GM21529 (cell line): ENCODE data around the gene RAB11FIP3.

Experiments
- ATAC-seq: cut with Tn5 transposase; IDR thresholded peaks from one replicate; pipeline ENCODE4 v1.9.1; 2021; ENCODE audit not compliant: unreplicated experiment

RAB11FIP3 gene

DNA sequence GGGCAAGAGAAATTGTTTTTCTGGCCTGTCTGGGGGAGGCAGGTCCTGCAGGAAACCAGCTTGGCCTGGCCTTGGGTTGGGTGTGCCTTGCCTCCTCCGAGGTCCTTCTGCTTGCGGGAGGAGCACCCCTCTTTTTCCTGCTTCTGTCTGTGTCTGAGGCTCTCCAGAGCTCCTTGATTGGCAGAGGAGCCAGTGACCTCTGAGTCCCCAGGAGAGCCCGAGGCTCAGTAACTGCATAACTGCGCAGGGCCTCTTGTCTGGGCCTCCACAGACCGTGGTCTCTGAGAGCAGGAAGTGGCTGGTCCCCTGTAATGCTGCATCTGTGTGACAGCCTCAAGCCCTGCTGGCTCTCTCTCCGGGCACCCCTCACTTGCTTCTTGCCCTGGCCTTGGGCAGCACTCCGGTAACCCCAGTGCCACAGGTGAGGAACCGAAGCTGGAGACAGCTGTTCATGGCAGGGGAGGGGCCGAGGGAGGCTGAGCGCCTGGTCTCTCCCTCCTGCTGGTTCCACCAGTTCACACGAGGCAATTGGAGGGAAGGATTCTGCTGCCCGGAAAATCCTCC, 103.6 kb downstream of the RAB11FIP3 start:
- ATAC-seq, result no peak

DNA sequence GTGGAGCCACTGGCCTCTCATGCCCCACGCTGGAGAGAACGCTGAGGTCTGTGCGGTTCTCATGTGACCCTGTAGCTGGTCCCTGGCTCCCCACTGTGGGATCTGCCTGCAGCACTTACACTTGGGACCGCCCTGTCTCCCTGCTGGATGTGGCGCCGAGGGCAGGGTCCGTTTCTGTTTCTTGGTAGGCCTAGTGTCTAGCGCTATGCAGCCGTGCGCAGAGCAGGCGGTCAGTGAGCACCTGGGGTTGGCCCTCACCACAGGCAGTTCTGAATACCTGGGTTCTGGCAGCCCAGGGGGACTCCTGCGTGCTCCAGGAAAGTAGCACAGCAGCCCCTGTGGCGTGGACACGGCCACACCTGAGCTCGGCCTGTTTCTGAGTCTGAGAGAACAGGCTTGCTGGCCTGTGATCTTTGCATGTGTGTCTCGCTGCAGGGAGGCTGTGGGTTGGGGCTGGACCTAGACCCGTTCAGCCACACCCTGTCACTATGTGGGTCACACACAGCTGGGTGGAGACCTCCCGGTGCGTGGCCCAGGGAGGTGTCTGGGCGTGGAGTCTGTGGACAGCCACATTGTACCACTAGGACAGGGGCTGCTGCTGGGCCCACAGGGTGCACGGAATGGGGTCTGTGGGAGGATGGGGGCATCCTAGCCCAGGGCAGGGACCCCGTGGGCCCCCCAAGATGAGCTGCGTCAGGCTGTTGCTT, 104.8 kb downstream of the RAB11FIP3 start:
- ATAC-seq, result no peak

DNA sequence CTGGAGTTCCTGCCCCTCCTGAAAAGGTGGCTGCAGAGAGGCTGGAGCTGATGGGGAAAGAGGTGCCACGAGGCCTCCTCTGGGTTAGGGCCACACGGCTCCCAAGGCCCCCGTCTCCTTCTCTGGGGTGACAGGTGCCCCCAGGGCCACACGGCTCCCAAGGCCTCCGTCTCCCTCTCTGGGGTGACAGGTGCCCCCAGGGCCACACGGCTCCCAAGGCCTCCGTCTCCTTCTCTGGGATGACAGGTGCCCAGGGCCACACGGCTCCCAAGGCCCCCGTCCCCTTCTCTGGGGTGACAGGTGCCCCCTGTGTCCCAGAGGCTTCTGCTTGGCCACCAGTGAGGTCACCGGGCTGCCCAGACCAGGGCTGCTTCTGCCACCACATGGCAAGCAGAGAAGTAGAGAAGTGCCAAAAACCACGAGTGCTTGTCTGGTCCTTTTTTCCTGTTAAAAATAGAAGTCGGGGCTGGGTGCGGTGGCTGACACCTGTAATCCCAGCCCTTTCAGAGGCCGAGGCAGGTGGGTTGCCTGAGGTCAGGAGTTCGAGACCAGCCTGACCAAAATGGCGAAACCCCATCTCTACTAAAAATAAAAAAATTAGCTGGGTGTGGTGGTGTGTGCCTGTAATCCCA, 106.2 kb downstream of the RAB11FIP3 start:
- no peak for ATAC-seq

DNA sequence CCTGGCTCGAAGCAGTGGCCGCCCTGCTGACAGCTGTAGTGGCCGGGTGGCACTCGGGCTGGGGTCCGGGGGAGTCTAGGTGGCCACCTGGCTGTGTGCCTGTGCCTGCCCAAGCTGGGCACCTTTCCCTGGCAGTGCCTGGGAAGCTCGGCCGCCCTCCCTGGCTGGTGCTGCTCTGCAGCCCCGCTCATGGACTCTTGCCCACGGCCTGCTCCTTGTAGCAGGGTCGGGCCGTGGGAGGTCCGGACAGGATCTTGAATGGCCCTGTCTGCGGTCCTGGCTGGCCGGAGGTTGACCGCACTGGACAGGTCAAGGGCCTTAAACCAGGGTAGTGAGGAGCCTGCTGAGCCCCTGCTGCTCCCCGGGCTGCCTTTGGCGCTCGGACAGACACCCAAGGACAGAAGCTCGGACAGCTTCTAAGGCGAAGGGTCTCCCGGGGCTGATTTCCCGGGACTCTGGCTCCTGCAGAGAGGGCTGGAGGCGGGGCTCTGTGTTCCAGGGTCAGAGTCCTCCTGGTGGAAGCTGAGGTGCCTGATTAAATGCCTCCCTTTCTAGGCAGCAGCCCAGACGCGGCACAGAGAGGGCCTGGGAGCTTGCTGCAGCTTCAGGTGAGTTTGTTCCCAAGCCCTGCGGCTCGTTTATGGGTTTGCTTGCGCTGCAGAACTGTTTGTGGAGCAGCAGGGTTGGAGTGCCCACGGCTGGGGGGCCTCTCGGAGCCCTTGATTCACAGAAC, 108.1 kb downstream of the RAB11FIP3 start:
- no peak for ATAC-seq

DNA sequence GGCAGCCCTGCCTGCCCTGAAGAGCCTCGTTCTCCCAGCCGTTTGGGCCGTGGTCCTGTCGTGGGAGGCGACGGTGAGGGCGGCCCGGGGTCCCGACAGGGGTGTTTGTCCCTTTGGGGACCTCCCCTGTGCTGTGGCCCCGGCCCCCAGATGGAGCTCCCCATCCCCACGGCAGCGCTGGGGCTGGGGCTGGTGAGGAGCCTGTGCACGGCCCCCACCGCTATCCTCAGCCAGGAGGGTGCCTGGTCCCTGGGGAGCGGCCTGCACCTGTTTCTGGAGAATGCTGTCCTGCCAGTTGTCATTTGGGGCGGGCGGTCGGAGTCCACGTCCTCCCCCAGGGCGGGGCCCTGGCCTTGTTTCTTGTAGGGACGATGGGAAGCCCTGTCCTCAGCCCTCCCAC, 108.7 kb downstream of the RAB11FIP3 start:
- no peak for ATAC-seq

DNA sequence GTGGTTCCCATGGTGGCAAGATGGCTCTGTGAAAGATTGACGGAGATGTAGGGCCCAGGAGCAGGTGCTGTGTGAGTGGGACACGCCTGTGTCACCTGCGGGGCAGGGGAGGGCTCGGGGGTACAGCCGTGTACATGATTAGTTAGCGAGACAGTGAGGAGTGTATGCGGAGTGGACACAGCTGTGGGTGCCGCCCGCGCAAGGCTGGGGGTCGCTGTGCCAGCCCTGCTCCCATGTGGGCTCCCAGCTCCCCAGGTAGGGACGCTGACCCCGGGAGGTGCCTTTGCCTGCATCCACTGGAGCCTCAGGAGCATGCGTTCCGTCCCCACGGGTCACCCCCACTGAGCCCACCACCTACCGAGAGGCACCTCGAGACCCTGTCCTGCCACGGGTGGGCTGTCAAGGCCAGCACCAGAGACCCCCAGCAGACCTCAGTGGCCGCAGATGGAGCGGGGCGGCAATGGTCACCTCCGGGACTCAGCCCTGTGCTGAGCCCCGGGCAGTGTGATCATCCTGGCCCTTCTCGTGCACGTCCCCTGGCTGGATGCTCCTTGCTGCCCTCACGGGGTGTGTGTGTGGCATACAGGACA, 109.5 kb downstream of the RAB11FIP3 start:
- no peak for ATAC-seq

DNA sequence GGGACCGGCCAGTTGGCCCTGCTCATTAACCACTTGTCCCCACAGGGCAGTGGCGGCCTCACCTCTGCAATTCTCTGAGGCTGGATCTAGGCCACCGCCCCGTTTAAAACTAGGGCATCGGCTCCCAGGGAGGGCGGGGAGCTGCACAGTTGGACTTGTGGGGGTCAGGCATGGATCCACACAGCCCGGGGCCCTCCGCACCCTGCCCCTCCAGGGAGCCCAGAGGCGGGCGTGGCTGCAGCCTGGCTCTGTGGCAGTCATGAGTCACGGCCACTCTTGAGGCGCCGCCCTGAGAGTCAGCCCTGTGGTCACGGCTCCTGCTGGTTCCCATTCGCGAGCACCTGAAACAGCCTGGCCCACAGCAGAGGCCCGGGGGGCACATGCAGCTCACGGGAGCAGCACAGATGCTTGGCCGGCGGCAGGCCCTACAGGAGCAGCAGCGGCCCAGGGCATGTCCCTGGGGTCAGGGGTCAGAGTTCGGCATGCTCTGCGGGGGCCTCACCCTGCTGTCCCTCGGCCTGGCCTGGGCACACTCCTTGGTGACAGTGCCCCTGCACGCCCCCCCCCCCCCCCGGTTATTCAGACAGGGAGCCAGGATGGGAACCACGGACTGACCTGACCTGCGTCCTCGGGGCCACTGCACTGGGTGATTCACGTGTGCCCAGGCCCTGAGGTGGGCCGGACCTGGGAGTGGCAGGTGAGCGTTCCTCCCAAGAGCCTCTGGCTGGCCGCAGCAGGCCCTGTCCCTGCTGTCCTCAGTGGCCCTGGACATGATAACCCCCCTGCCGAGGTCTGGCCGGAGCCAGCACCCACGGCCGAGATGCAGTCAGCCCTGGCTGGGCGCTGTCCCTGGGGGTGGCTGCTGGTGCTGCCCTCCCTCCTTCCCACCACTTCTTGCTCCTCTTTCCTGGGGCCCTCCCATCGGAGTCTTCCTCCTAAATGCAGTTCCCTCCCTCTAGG, 110.3 kb downstream of the RAB11FIP3 start:
- ATAC-seq, result no peak

DNA sequence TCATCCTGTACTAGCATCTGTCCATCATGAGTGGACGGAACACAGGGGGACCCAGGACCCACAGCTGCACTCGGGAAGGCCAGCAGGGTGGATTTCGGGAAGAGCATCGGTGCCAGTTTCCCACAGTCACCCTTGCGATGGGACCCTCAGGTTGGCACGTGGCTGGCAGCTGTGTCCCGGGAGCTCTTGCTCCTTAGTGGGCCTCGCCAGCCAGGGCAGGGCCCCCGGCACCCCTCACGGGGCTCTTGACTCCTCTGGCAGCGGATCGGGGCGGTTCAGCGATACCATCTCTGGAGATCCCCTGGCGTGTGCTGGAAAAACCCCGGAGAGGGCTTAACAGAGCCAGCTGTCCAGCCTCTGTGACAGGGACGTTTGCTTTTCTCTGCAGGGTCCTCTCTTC, 111.3 kb downstream of the RAB11FIP3 start:
- ATAC-seq, result no peak

DNA sequence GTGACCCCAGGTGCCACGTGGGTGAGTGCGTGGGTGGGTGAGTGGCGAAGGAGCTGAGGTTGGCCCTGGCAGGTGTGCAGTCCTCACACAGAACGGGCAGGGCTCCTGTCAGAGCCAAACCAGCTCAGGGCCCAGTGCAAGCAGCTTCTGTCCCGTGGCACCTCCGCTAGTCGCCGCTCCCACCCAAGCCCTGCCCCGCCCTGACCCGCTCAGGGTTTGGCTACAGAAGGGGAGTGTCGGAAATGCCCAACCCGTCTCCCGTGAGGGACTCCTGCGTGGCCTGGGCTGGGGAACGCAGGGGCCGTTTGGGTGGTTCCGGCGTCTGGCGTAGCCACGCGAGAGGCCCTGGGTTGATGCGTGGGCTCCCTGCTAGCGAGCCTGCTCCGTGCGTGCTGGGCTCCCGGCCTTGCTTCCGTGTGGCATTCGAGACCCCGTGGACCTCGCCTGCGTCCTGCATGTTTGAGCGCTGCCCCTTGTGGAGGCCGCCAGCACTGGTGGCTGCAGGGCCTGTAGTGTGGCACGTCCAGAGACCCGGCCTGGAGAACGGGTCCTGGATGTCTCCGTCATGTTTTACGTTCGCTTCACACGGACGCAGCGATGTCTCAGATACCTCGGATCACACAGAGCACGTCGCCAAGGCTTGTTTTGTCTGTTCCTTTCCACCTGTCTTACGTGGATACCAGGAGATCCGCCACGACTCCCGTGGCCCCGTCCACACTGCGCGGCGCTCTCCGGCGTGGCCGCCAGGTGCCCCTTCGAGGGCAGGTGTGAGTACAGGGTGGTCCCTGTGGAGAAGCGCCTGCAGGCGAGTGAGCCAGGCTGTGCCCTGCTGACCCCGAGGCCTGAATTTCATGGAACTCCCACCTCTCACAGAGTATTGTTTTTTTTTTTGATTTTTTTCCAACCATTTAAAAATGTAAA, 112.2 kb downstream of the RAB11FIP3 start:
- no peak for ATAC-seq

DNA sequence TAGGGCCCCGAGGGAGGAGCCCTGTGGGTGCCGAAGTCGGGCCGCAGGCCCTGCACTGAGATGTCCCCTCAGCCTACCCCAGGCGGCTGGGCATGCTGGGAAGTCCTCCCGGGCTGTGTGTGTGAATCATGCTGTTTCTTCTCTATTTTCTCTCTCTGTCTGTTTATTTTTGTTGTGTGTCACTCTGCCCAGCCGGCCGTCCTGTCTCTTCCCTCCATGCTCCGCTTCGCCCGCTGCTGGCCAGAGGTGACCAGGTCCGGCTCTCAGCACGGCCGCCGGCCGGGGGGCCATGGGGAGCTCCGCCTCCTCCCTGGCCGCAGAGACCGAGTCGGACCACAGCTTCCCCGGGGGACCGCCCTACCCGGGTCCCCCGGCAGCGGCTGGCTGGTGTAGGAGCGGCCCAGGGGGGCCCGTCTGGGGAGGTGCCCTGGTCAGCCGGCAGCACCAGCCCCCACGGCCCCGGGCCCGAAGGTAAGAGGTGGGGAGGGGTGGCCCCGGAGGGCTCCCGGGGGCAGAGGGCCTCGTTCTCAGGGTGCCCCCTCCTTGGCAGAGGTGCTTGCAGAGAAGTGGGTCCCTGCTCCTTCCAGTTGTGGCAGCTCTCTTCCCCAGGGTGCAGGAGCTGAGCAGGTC, 114.6 kb downstream of the RAB11FIP3 start:
- ATAC-seq, result no peak

DNA sequence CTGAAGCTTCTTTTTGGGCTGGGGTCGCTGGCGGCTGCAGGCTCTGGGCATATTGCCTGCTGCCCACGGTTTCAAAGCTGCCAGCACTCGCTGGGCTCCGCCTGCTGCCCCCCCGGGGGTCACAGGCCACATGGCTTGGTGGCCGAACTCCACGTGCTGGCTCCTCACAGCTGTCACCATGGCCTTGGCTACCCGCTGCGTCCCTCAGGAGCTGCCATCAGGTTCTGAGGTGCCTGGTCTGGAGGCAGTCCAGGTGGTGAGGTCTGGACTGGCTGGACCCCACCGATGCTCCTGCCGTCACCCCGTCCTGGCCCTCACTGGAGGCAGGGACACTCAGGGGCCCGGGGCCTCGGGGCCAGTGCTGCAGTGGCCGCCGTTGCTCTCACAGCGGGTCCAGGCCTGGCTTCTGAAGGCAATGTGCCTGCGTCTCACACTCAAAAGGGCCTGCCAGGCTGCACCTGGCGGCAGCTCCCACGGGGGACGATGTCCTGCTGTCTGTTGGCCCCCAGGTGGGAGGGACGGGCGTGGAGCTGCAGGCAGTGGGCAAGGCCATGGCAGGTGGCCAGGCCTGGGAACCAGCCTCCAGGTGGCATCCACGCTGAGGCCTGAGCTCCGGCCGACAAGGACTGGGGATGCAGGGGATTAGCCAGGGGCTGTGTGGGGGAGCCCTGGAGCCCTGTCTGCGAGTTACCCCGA, 115.3 kb downstream of the RAB11FIP3 start:
- ATAC-seq, result no peak

DNA sequence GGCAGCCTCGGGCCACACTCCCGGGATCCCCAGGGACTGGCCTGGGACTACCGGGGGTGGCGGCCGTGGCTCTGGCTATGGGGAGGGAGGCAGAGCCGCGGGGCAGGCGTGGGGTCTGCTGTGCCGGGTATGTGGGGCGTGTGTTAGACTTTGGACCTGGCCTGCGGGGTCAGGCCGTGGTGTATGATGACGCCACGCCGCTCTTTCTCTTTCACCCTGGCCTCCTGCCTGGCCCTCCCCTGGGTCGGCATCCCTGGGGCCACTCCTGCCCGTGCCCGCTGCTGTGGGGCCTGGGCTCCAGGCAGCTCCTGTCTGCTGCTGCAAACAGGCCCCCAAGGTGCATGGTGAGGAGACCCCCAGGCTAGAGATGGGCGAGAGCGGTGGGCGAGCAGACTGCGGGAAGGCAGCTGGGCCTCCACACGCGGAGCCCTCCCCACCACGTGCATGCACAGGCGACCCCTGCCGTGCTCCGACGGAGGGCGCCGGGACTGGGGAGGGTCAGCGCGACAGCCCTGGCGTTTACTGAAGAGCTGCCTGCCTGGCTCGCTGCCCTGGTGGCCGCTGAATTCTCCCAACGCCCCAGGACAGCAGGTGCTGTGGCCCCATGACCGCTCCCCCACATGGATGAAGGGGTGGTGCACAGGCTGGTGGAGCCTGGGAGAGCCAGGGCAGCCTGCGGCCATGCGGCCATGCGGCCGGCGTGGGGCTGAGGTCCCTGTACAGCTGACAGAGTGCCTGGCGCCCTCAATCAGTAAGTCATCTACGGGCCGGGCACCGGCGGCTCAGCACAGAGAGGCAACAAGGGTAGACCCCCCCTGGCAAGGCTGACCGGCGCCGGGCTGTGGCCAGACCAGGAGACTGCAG, 118.1 kb downstream of the RAB11FIP3 start:
- ATAC-seq, result no peak

DNA sequence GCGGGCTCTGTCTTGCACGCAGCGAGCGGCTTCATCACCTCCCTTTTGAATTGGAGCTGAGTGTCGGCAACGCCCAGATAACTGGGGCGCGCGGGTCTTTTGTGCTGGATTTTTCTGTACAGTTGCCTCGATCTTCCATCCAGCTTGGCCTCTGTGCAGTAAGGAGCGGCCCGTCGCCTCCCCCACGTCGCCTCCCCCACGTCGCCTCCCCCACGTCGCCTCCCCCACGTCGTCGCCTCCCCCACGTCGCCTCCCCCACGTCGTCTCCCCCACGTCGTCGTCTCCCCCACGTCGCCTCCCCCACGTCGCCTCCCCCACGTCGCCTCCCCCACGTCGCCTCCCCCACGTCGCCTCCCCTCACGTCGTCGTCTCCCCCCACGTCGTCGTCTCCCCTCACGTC, 119.1 kb downstream of the RAB11FIP3 start:
- no peak for ATAC-seq

DNA sequence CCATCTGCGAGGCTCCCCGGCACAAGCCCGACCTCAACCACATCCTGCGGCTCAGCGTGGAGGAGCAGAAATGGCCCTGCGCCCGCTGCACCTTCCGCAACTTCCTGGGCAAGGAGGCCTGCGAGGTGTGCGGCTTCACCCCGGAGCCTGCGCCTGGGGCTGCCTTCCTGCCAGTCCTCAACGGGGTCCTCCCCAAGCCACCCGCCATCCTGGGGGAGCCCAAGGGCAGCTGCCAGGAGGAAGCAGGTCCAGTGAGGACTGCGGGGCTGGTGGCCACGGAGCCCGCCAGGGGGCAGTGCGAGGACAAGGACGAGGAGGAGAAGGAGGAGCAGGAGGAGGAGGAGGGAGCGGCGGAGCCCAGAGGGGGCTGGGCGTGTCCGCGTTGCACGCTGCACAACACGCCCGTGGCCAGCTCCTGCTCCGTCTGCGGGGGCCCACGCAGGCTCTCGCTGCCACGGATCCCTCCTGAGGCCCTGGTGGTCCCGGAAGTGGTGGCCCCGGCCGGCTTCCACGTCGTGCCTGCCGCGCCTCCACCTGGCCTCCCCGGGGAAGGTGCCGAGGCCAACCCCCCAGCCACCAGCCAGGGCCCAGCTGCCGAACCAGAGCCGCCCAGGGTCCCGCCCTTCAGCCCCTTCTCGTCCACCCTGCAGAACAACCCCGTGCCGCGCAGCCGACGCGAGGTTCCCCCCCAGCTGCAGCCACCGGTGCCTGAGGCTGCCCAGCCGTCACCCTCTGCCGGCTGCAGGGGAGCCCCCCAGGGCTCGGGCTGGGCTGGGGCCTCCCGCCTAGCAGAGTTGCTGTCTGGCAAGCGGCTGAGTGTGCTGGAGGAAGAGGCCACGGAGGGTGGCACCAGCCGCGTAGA, 121.7 kb downstream of the RAB11FIP3 start:
- no peak for ATAC-seq

DNA sequence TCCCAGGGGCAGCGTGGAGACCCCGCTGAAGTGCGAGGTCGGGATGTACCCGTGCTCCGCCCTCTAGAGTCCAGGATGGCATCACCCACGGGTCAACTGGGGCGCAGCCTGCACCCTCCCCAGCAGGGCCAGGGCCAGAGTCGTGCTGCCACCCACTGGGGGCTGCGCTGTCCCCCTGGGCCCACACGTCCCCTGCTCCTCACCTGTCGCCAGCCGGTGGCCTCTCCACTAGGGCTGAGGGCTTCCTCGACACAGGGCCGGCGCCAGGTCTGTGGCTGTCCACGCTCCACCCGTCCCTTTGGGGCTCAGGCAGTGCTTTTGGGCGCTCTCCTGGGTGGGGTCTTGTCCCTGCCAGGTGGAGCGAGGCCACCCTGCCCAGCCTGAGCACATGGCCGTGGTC, 123.1 kb downstream of the RAB11FIP3 start:
- ATAC-seq, result no peak

DNA sequence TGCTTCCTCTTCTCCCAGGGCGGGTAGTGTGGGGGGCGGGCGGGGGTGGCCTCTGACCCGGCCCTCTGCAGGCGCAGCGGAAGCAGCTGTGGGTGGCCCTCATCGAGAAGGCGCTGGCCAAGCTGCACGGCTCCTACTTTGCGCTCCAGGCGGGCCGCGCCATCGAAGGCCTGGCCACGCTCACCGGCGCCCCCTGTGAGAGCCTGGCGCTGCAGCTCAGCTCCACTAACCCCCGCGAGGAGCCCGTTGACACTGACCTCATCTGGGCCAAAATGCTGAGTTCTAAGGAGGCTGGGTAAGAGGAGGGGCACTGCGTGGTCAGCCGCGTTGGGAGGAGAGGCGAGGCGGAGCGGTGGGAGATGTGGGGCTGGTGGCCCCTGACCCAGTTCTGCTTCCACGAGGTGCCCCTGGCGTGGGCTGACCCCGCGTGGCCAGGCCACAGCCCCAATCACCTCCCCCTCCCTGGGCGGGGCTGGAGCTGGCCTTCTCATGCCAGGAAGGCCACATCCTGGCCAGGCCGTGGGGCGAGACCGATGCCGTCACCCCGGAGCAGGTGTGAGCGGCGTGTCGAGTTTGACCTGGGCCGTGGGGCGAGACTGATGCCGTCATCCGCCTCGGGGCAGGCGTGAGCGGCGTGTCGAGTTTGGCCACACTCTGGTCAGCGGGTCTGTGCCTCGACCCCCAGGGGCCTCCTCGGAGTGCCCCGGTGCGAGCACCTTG, 124.3 kb downstream of the RAB11FIP3 start:
- ATAC-seq, result no peak
